Mammary epithelial cell (primary cell): Measurements from ENCODE around the gene CCL1.

ENCODE experiments used
- CTCF ChIP-seq, 2 donors: IDR thresholded peaks in 1 of 2; conservative IDR thresholded peaks in 1 of 2; 2 replicates each; pipeline ENCODE4 v1.5.1; 2011 to 2012; ENCODE audit warnings: inconsistent platforms in 2 of 2, low read length in 2 of 2, mild to moderate bottlenecking in 2 of 2, control low read depth in 1 of 2, low read depth in 1 of 2; ENCODE audit not compliant: insufficient read depth in 1 of 2; ENCODE audit errors: extremely low read depth in 1 of 2
- EZH2 ChIP-seq: IDR thresholded peaks from 2 replicates; pipeline ENCODE4 v1.6.1; 2012; ENCODE audit warnings: low read length, inconsistent platforms, borderline replicate concordance

GRCh38 chr17:34391241-34391640, 28.2 kb upstream of the CCL1 start:
- TF ChIP-seq CTCF (conservative IDR thresholded peaks at IDR 0.05 in 1 of 2, IDR thresholded peaks at IDR 0.05 in 1 of 2; ENCODE audit: extremely low read depth in 1 of 2, insufficient read depth in 1 of 2, low read depth in 1 of 2, low read length in 2 of 2) (no peak), EZH2 (no peak)
